Measurements from ENCODE around the gene CENPA. TPM values are rescaled to one million over a fixed set of nuclear protein-coding genes. Genes with fewer than 3 reads are reported as not detected.
"Not testable (repeated sequence)": the region's sequence is repeated elsewhere in the genome, so short reads cannot be mapped to it uniquely, and the experiment has no call there.

Gene CENPA
- total and polyA plus RNA-seq, 2 of the 13 experiments (the other 11 are each of a cell fraction or from before 2014, with no cell fraction given) = 28.5 to 38.5 TPM

DNA sequence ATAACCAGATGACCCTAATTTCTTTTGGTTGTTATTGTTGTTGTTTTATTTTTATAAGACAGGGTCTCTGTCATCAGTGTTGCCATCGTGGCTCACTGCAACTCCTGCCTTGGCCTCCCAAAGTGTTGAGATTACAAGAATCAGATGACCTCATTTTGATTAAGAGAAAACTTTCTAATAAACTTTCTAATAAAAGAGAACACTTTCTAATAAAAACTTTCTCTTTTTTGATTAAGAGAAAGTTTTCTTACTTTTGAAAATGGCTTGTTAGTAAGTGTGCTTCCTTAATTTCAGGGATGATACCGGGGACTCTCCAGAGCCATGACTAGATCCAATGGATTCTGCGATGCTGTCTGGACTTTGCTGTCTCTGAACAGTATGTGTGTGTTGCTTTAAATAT lies 7.7 kb downstream of the CENPA start (continued):
- no peak for TF ChIP-seq KLF15 (CRISPR knock-in tag; IDR thresholded peaks at IDR 0.05; ENCODE audit: borderline replicate concordance)

DNA sequence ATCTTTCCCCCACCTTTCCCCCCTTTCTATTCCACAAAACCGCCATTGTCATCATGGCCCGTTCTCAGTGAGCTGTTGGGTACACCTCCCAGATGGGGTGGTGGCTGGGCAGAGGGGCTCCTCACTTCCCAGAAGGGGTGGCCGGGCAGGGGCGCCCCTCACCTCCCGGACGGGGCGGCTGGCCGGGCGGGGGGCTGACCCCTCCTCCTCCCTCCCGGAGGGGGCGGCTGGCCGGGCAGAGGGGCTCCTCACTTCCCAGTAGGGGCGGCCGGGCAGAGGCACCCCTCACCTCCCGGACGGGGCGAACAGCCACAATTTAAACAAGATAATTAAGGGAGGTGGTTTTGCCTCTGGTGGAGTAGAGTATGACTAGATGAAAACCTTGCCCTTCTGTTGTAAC lies 9.3 kb downstream of the CENPA start:
- H3K27ac ChIP-seq (ENCODE audit: extremely low read length, insufficient read depth, low read length); H3K9me3 ChIP-seq (ENCODE audit: low read length); H4K20me1 ChIP-seq (ENCODE audit: insufficient read depth, low read length); intact Hi-C loops (cut with micrococcal nuclease; ENCODE audit: unreplicated experiment); H2AFZ ChIP-seq (ENCODE audit: low read length); H3K4me3 ChIP-seq (replicated peaks in 1 of 3; ENCODE audit: insufficient read depth in 1 of 3, low read depth in 2 of 3, low read length in 3 of 3); H3K4me2 ChIP-seq (ENCODE audit: low read depth, low read length); H3K4me1 ChIP-seq (ENCODE audit: insufficient read depth, low read length); H3K9ac ChIP-seq (ENCODE audit: insufficient read depth, low read depth, low read length); H3K27me3 ChIP-seq (ENCODE audit: control insufficient read depth in 1 of 2, insufficient read depth in 2 of 2, low read length in 2 of 2); BruUV-seq (replicated peaks); ATAC-seq; in situ Hi-C loops (cut with HindIII; ENCODE audit: extremely low pct_ligation_motif_present, low pct_unique_long_range_greater_than_20kb); CTCF ChIA-PET (ENCODE audit: low intra/inter-chr PET ratio, low total read pairs); DNase-seq (ENCODE audit: low spot score); POLR2A ChIA-PET; FAIRE-seq: not testable (repeated sequence)
- peaks cover 11% of the 10 kb centered on the region for H3K79me2 ChIP-seq (ENCODE audit: insufficient read depth, low read length)
- 99% methylated on average over 17 of the region's 17 CpGs for WGBS (ENCODE audit: low lambda C conversion rate)
- peaks cover 18 to 61% of the 10 kb centered on the region in 2 experiments for H3K36me3 ChIP-seq (replicated peaks in 1 of 2; ENCODE audit: control insufficient read depth in 1 of 2, insufficient read depth in 2 of 2, low read length in 2 of 2)

DNA sequence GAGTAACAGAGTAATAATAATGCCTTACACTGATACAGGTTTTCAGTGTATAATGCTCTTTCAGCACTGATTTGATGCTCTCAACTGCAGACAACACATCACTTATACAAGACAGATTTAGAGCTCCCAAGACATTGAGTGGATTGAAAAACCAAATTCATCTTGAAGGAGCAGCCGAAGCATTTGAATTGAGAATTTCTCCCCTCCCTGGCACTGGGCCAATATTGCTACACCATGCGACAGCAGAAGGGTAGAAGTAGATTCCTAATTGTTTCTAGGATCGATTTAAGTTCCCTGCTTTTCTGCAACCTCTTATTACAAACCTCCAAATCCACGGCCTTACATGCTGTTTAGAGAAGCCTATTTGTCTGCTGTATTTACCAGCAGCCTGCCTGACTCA lies 15.5 kb downstream of the CENPA start:
- H3K4me1 ChIP-seq (ENCODE audit: insufficient read depth, low read length) = no peaks in the 10 kb centered on the region
- no peaks in the 10 kb centered on the region for H3K9me3 ChIP-seq (ENCODE audit: low read length)
- ChIA-PET POLR2A (no interaction called here), CTCF (ENCODE audit: low intra/inter-chr PET ratio, low total read pairs) (no interaction called here)
- no TSS peak for BruUV-seq (replicated peaks)
- H3K27ac ChIP-seq (ENCODE audit: extremely low read length, insufficient read depth, low read length) = no peak overlapping the region
- H3K9ac ChIP-seq (ENCODE audit: insufficient read depth, low read depth, low read length) = no peak overlapping the region
- no peaks in the 10 kb centered on the region for H4K20me1 ChIP-seq (ENCODE audit: insufficient read depth, low read length)
- H3K4me2 ChIP-seq (ENCODE audit: low read depth, low read length) = no peak overlapping the region
- no peak for ATAC-seq
- FAIRE-seq = no peak
- no peaks in the 10 kb centered on the region for H3K27me3 ChIP-seq (ENCODE audit: control insufficient read depth in 1 of 2, insufficient read depth in 2 of 2, low read length in 2 of 2)
- TF ChIP-seq ZKSCAN5 (CRISPR knock-in tag; IDR thresholded peaks at IDR 0.05) (no peak), ZNF253 (CRISPR knock-in tag; IDR thresholded peaks at IDR 0.05; ENCODE audit: borderline replicate concordance) (no peak), JUND (CRISPR knock-in tag; IDR thresholded peaks at IDR 0.05) (no peak), ZNF589 (CRISPR knock-in tag; conservative IDR thresholded peaks at IDR 0.05) (no peak), LCORL (IDR thresholded peaks at IDR 0.05) (peak; percentile 39; the same call in 1 of the 2 replicates), LCORL (CRISPR knock-in tag; IDR thresholded peaks at IDR 0.05) (no peak), KDM6A (CRISPR knock-in tag; IDR thresholded peaks at IDR 0.05; ENCODE audit: low read depth) (no peak)
- no peak for DNase-seq (ENCODE audit: low spot score)
- WGBS (ENCODE audit: low lambda C conversion rate) = 96% methylated on average over 4 of the region's 4 CpGs
- no peak overlapping the region for H3K4me3 ChIP-seq (replicated peaks in 1 of 3; ENCODE audit: insufficient read depth in 1 of 3, low read depth in 2 of 3, low read length in 3 of 3)
- H3K36me3 ChIP-seq (replicated peaks in 1 of 2; ENCODE audit: control insufficient read depth in 1 of 2, insufficient read depth in 2 of 2, low read length in 2 of 2) = peaks cover 6 to 17% of the 10 kb centered on the region in 2 experiments; a peak in 4 of 5 replicates
- intact Hi-C loops (cut with micrococcal nuclease; ENCODE audit: unreplicated experiment) = no loop called here
- no peaks in the 10 kb centered on the region for H3K79me2 ChIP-seq (ENCODE audit: insufficient read depth, low read length)
- H2AFZ ChIP-seq (ENCODE audit: low read length) = no peak overlapping the region
- in situ Hi-C loops (cut with HindIII; ENCODE audit: extremely low pct_ligation_motif_present, low pct_unique_long_range_greater_than_20kb) = no loop called here

Measured in HepG2 (cell line).